Stimulated activated CD8-positive, alpha-beta memory T cell treated with anti-CD3 and anti-CD28 coated beads, Interleukin-12 subunit alpha, Interleukin-12 subunit beta, amount 100 ng/mL, for 24 hours (primary cell): ENCODE results near the gene PDXK.

Experiments used
- DNase-seq: peaks from one replicate; pipeline ENCODE4 v3.0.0-alpha.2; 2020; ENCODE audit errors: extremely low read depth

PDXK gene

GRCh38 chr21:43741423-43742096 lies 22.6 kb downstream of the PDXK start:
- DNase-seq: no peak

GRCh38 chr21:43743947-43744346 lies 25.0 kb downstream of the PDXK start:
- DNase-seq: no peak

GRCh38 chr21:43744725-43745124 lies 25.8 kb downstream of the PDXK start:
- no peak for DNase-seq

- no peak for DNase-seq
These were observed 27.0 kb downstream of the PDXK start for GRCh38 chr21:43745772-43746517.

- no peak for DNase-seq
These were observed 29.7 kb downstream of the PDXK start for GRCh38 chr21:43748622-43749021.

GRCh38 chr21:43749651-43750262 lies 30.8 kb downstream of the PDXK start:
- DNase-seq: no peak

GRCh38 chr21:43750339-43751033 lies 31.6 kb downstream of the PDXK start:
- DNase-seq: no peak

- DNase-seq: no peak
These were observed 33.1 kb downstream of the PDXK start for GRCh38 chr21:43751955-43752591.

- no peak for DNase-seq
These were observed 34.0 kb downstream of the PDXK start for GRCh38 chr21:43752758-43753438.

GRCh38 chr21:43753439-43753799 lies 34.5 kb downstream of the PDXK start:
- no peak for DNase-seq

- no peak for DNase-seq
These were observed 36.2 kb downstream of the PDXK start for GRCh38 chr21:43754948-43755781.

- DNase-seq: no peak
These were observed 37.1 kb downstream of the PDXK start for GRCh38 chr21:43755820-43756594.

GRCh38 chr21:43757601-43758000 lies 38.7 kb downstream of the PDXK start:
- no peak for DNase-seq

- DNase-seq: no peak
These were observed 39.2 kb downstream of the PDXK start for GRCh38 chr21:43758111-43758641.

- DNase-seq: no peak
These were observed 39.9 kb downstream of the PDXK start for GRCh38 chr21:43758811-43759210.

GRCh38 chr21:43759651-43760050 lies 40.7 kb downstream of the PDXK start:
- DNase-seq: no peak

GRCh38 chr21:43760391-43760958 lies 41.5 kb downstream of the PDXK start:
- DNase-seq: no peak

GRCh38 chr21:43761886-43762285 lies 43.0 kb downstream of the PDXK start:
- DNase-seq: no peak
